Measurements from ENCODE around the gene CHD6.

CHD6 gene

GRCh38 chr20:41467220-41467619, 151.0 kb downstream of the CHD6 start:
- no peak for DNase-seq (ENCODE audit: low spot score)

DNA sequence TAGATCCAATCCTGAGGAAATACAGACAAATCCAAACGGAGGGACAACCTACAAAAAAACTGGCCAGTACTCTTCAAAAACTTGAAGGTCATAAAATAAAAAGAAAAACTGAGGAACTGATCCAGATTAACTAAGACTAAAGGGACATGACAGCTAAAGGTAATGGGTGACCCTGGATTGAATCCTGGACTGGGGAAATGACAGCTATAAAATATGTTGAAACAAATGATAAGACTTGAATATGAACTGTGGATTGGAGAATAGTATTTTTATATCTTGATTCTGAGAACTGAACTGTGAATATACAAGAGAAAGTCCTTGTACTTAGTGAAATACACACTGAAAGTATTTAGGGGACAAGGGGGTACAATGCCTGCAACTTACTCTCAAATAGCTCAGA, 154.6 kb downstream of the CHD6 start:
- no peak for DNase-seq (ENCODE audit: low spot score)

DNA sequence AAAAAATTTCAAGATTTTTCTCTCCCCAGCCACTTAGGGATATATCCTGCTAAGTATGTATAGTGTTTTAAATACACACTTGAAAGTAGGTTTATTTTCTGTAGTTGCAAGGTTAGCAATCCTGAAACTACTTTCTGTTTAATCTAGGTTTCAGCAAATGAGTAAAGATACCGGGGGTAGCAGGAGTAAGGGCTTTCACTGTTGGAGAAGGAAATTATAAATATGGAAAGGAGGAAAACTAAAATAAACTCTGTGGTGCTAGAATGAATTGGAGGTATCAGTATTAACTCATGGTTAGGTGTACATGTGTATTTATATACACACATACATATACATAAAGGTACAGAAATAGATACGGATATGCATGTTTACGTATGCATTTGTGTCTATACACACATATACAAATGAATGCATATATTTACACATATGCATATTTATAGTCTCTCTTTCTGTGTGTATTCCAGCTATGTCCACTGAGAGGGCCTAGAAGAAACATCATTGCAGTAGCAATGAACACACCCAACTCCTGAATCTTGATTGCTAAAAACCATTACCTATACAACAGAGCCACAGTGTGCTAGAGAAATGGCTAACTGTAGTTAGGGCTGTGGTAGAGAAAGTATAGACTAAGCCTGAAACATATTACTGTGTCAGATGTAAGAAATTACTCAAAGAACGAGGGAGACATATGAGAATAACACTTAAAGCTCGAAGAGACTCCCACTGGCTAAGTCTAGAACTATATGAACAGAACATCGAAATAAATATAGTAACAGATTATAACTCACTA, 155.6 kb downstream of the CHD6 start:
- DNase-seq (ENCODE audit: low spot score) = no peak

GRCh38 chr20:41458761-41459160, 159.4 kb downstream of the CHD6 start:
- no peak for DNase-seq (ENCODE audit: low spot score)

- no peak for DNase-seq (ENCODE audit: low spot score)
Observed at GRCh38 chr20:41457173-41457857, 160.9 kb downstream of the CHD6 start.

GRCh38 chr20:41456351-41456750, 161.8 kb downstream of the CHD6 start:
- DNase-seq (ENCODE audit: low spot score) = no peak

GRCh38 chr20:41454250-41454649, 163.9 kb downstream of the CHD6 start:
- no peak for DNase-seq (ENCODE audit: low spot score)

DNA sequence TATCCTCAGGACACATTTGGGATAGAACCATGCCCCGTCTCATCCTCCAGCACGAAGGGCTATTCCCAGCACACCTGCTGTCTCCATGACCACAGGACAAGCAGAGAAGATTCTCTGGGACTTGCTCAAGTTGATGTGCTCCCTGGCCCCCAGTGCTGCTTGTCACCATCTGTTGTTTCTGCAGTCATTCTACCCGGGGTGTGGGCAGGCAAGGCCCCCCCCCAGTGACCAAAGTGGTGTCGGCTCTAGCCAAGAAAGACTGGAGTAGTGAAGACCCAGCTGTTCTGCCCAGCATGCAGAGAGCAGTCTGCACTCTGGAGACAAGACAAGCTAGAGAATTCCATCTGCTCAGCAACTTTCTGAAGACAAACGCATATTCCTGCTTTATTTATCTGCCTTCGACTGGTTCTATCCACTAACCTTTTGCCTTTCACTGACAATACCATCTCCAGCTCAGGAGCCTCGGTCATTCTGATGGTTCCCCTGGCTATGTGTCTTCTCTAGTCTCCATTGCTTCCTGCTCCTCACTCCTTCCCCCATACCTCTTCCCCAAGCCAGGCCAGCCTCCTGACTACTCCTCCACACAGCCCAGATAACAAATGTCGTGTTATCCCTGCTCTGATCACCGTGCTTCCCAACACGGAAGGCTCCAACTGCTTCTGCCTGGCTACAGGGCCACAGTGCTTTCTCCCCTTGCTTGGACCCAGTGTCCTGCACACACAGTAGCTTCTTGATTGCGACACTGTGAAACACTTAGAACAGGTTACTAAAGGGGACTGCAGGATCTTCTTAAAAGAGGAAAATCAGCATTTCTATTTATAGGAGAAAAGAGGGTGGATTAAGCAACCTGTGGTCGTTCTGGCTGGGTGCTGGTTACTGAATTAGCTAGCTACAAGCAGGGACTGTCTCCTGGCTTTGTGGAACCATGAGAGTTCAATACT, 164.9 kb downstream of the CHD6 start:
- DNase-seq (ENCODE audit: low spot score) = no peak

GRCh38 chr20:41452226-41452625, 166.0 kb downstream of the CHD6 start:
- no peak for DNase-seq (ENCODE audit: low spot score)

GRCh38 chr20:41447006-41447405, 171.2 kb downstream of the CHD6 start:
- no peak for DNase-seq (ENCODE audit: low spot score)

- no peak for DNase-seq (ENCODE audit: low spot score)
Observed at GRCh38 chr20:41446456-41446855, 171.7 kb downstream of the CHD6 start.

DNA sequence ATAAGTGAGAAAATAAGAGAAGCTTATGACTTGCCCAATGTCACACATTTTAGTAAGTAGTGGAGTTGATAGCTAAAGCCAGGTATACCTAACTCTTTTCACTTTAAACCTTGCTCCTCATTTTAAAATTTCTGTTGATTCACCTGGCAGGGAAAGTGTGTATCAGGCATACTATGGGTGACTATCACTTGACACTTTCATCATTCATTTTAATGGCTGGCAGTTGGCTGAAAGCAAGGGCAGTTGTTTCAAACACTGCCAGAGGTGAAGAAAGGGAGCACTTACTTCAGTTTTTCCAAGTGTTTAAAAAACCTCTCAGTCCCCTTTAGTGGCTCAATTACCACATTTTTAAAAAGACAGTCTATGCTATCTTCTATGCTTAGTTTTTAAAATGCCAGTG, 173.4 kb downstream of the CHD6 start:
- DNase-seq (ENCODE audit: low spot score) = no peak

- DNase-seq (ENCODE audit: low spot score) = no peak
Observed at GRCh38 chr20:41443691-41444090, 174.5 kb downstream of the CHD6 start.

- no peak for DNase-seq (ENCODE audit: low spot score)
Observed at GRCh38 chr20:41440882-41441281, 177.3 kb downstream of the CHD6 start.

DNA sequence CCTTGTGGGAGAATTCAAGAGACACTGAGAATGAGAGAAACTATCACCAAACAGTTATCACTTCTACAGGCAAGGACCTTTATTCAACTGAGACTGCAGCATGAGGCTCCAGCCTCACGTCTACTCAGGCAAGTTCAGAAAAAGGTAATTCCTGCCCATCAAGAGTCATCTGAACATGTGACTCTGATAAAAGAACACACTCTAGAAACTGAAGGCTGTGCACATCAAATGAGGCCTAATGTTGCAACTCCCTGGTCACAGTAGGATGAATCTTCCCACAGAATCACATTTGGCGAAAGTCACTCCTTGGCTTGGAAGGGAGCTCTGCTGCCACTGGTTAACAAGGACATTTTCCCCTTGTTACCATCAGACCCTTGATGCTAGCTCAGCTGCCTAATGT, 180.3 kb downstream of the CHD6 start:
- DNase-seq (ENCODE audit: low spot score) = no peak

DNA sequence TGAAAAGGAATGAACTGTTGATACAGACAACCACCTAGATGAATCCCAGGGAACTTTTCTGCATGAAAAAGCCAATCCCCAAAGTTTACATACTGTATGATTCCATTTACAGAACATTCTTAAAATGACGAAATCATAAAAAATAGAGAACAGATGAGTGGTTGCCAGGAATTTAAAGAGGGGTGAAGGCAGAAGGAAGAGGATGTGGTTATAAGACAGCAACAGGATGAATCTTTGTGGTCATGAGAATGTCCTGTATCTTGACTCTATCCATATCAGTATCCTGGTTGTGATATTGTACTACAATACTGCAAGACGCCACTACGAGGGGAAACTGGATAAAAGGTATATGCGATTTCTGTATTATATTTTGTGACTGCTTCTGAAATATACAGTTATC, 181.5 kb downstream of the CHD6 start:
- DNase-seq (ENCODE audit: low spot score) = no peak

DNA sequence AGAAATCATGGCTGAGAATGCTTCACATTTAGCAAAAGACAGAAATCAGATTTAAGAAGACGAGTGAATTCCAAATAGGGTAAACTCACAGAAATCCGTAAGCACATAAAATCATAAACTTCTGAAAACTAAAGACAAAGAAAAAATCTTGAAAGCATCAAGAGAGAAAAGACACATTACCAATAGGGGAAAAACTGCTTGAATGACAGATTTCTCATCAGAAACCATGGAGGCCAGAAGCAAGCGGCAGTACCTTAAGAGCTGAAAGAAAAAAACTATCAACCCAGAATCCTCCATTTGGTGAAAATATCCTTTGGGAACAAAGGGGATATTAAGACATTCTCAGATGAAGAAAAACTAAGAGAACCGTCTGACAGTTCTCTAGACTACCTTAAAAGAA, 185.0 kb downstream of the CHD6 start:
- no peak for DNase-seq (ENCODE audit: low spot score)

DNA sequence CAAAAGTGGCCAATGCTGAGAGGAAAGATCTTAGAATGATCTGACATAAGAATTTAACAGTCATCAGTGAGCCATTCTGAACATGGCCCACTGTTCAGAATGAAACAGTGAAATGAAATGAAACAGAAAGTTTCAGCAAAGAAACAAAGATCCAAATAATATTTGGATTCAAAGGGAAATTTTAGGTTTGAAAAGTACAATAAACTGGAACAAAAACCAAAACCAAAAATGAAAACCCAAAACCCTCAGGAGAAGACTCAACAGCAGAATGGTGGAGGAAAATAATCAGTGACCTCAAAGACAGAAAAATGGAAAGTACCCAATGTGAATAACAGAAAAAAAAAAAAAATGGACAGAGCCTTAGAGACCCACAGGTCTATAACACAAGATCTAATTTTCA, 185.4 kb downstream of the CHD6 start:
- no peak for DNase-seq (ENCODE audit: low spot score)

GRCh38 chr20:41428285-41428684, 189.9 kb downstream of the CHD6 start:
- DNase-seq (ENCODE audit: low spot score) = no peak

GRCh38 chr20:41427833-41428232, 190.3 kb downstream of the CHD6 start:
- DNase-seq (ENCODE audit: low spot score) = no peak

DNA sequence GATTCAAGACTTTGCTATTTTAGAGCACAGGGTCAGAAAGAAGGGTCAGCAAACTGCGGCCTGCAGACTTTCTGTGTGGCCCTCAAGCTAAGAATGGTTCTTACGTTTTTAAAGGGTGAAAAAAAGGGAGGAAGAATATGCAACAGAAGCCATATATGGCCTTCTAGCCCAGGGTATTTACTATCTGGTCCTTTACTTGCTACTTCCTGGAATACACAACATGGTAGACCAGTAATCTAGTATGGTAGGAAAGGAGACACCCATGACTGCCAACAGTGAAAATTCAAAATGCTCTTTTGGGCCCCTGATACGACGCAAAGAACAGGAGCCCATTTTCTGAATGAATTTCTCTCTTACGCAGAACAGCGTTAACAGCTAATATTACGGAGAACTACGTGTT, 191.2 kb downstream of the CHD6 start:
- no peak for DNase-seq (ENCODE audit: low spot score)

DNA sequence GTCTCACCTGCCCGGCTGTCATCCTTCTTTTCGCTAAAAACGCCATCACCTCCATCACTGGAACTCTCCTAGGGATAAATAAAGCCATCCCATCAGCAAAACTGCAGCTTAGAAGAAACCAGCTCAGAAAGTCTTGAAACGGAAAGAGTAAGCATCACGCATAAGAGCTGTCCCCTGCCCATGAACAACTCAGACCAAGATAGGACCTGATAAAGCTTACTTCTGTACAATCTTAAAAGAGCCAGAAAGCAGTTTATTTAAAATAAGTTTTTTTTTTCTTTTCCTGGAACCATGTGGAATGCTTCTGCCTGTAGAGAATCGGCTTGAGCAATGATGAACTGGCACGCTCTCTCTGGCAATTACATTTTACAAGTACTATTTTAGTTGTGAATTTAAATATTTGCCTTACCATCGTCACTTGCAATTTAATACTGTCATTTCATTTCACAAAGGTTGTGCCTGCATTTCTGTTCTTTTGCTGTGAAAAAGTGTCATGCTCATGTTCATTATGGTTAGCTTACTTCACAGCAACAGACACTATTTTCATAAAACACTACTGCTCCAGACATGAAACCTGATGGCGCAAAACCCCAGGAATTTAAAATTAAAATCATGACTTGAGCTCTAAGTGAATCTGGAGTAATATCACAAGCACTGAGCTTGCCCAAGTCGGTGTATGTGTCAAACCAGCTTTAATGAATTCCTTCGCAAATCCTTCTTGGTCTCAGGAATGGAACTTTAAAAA, 191.9 kb downstream of the CHD6 start:
- no peak for DNase-seq (ENCODE audit: low spot score)
